ENCODE results near the gene SLBP.
"Not testable (repeated sequence)": the region's sequence is repeated elsewhere in the genome, so short reads cannot be mapped to it uniquely, and the experiment has no call there.

SLBP gene

GRCh38 chr4:1708581-1708980 is 3.5 kb downstream of the SLBP start:
- in situ Hi-C loops (cut with HindIII; ENCODE audit: low pct_unique_long_range_greater_than_20kb, low sequenced_read_pairs), result no loop called here
- peak; percentile 55; the same call in 1 of the 2 replicates for TF ChIP-seq JUND (IDR thresholded peaks at IDR 0.05; ENCODE audit: low read depth)
- DNase-seq (ENCODE audit: low read depth in 1 of 2, low spot score in 1 of 2), result peak in 1 of 2 experiments; percentile 80

- no peak for DNase-seq (ENCODE audit: low read depth in 1 of 2, low spot score in 1 of 2)
- no peak for TF ChIP-seq JUND (IDR thresholded peaks at IDR 0.05; ENCODE audit: low read depth)
- in situ Hi-C loops (cut with HindIII; ENCODE audit: low pct_unique_long_range_greater_than_20kb, low sequenced_read_pairs), result no loop called here
These were observed 5.8 kb downstream of the SLBP start for GRCh38 chr4:1706358-1706757.

- TF ChIP-seq JUND (IDR thresholded peaks at IDR 0.05; ENCODE audit: low read depth), result no peak
- in situ Hi-C loops (cut with HindIII; ENCODE audit: low pct_unique_long_range_greater_than_20kb, low sequenced_read_pairs), result no loop called here
- DNase-seq (ENCODE audit: low read depth in 1 of 2, low spot score in 1 of 2), result no peak
These were observed 6.4 kb downstream of the SLBP start for GRCh38 chr4:1705732-1706131.

GRCh38 chr4:1703867-1704266 is 8.3 kb downstream of the SLBP start:
- TF ChIP-seq JUND (IDR thresholded peaks at IDR 0.05; ENCODE audit: low read depth), result no peak
- in situ Hi-C loops (cut with HindIII; ENCODE audit: low pct_unique_long_range_greater_than_20kb, low sequenced_read_pairs), result no loop called here
- no peak for DNase-seq (ENCODE audit: low read depth in 1 of 2, low spot score in 1 of 2)

GRCh38 chr4:1701671-1702070 is 10.4 kb downstream of the SLBP start:
- DNase-seq (ENCODE audit: low read depth in 1 of 2, low spot score in 1 of 2); in situ Hi-C loops (cut with HindIII; ENCODE audit: low pct_unique_long_range_greater_than_20kb, low sequenced_read_pairs): not testable (repeated sequence)

GRCh38 chr4:1695913-1696312 is 16.2 kb downstream of the SLBP start:
- DNase-seq (ENCODE audit: low read depth in 1 of 2, low spot score in 1 of 2), result no peak
- TF ChIP-seq JUND (IDR thresholded peaks at IDR 0.05; ENCODE audit: low read depth), result no peak
- in situ Hi-C loops (cut with HindIII; ENCODE audit: low pct_unique_long_range_greater_than_20kb, low sequenced_read_pairs), result no loop called here

- peak; percentile 50 to 91 for DNase-seq (ENCODE audit: low read depth in 1 of 2, low spot score in 1 of 2)
- TF ChIP-seq JUND (IDR thresholded peaks at IDR 0.05; ENCODE audit: low read depth), result no peak
- in situ Hi-C loops (cut with HindIII; ENCODE audit: low pct_unique_long_range_greater_than_20kb, low sequenced_read_pairs), result no loop called here
These were observed 18.8 kb downstream of the SLBP start for GRCh38 chr4:1693131-1693896.

GRCh38 chr4:1691737-1692373 is 20.3 kb downstream of the SLBP start:
- DNase-seq (ENCODE audit: low read depth in 1 of 2, low spot score in 1 of 2), result no peak
- in situ Hi-C loops (cut with HindIII; ENCODE audit: low pct_unique_long_range_greater_than_20kb, low sequenced_read_pairs), result no loop called here
- no peak for TF ChIP-seq JUND (IDR thresholded peaks at IDR 0.05; ENCODE audit: low read depth)

GRCh38 chr4:1690698-1691097 is 21.4 kb downstream of the SLBP start:
- no peak for TF ChIP-seq JUND (IDR thresholded peaks at IDR 0.05; ENCODE audit: low read depth)
- no peak for DNase-seq (ENCODE audit: low read depth in 1 of 2, low spot score in 1 of 2)
- in situ Hi-C loops (cut with HindIII; ENCODE audit: low pct_unique_long_range_greater_than_20kb, low sequenced_read_pairs), result no loop called here

- no peak for TF ChIP-seq JUND (IDR thresholded peaks at IDR 0.05; ENCODE audit: low read depth)
- DNase-seq (ENCODE audit: low read depth in 1 of 2, low spot score in 1 of 2), result no peak
- in situ Hi-C loops (cut with HindIII; ENCODE audit: low pct_unique_long_range_greater_than_20kb, low sequenced_read_pairs), result no loop called here
These were observed 25.6 kb downstream of the SLBP start for GRCh38 chr4:1686440-1687036.

- in situ Hi-C loops (cut with HindIII; ENCODE audit: low pct_unique_long_range_greater_than_20kb, low sequenced_read_pairs), result no loop called here
- DNase-seq (ENCODE audit: low read depth in 1 of 2, low spot score in 1 of 2), result no peak
- TF ChIP-seq JUND (IDR thresholded peaks at IDR 0.05; ENCODE audit: low read depth), result no peak
These were observed 26.6 kb downstream of the SLBP start for GRCh38 chr4:1685235-1686150.

GRCh38 chr4:1684506-1685234 is 27.4 kb downstream of the SLBP start:
- DNase-seq (ENCODE audit: low read depth in 1 of 2, low spot score in 1 of 2), result no peak
- in situ Hi-C loops (cut with HindIII; ENCODE audit: low pct_unique_long_range_greater_than_20kb, low sequenced_read_pairs), result no loop called here
- TF ChIP-seq JUND (IDR thresholded peaks at IDR 0.05; ENCODE audit: low read depth), result no peak

Measured in T47D (cell line).